Parathyroid adenoma (tissue), 2 donors: ENCODE data around the gene ALG12.

ENCODE experiments used
- H2AFZ ChIP-seq: fragments of 300-600 bp; sonication (generic); one replicate; pipeline ENCODE4 v1.7.0; 2017; ENCODE audit warnings: antibody characterized with exemption, mild to moderate bottlenecking
- H3K27ac ChIP-seq: fragments of 300-600 bp; sonication (generic); one replicate; pipeline ENCODE4 v1.7.0; 2017
- H3K27me3 ChIP-seq: fragments of 300-600 bp; sonication (generic); one replicate; pipeline ENCODE4 v1.7.0; 2017; ENCODE audit warnings: low read length; ENCODE audit not compliant: control insufficient read depth, insufficient read depth
- H3K36me3 ChIP-seq: fragments of 300-600 bp; sonication (generic); one replicate; pipeline ENCODE4 v1.7.0; 2017; ENCODE audit warnings: low read length; ENCODE audit not compliant: control insufficient read depth, insufficient read depth
- H3K4me1 ChIP-seq: fragments of 300-600 bp; sonication (generic); one replicate; pipeline ENCODE4 v1.7.0; 2017; ENCODE audit warnings: control low read depth
- H3K4me2 ChIP-seq: fragments of 300-600 bp; sonication (generic); one replicate; pipeline ENCODE4 v1.7.0; 2017; ENCODE audit warnings: low read length
- H3K4me3 ChIP-seq: fragments of 300-600 bp; sonication (generic); one replicate; pipeline ENCODE4 v1.7.0; 2017; ENCODE audit warnings: low read depth, low read length
- H3K79me2 ChIP-seq: fragments of 300-600 bp; sonication (generic); one replicate; pipeline ENCODE4 v1.7.0; 2017; ENCODE audit warnings: control low read depth
- H3K9ac ChIP-seq: fragments of 300-600 bp; sonication (generic); one replicate; pipeline ENCODE4 v1.7.0; 2017; ENCODE audit warnings: mild to moderate bottlenecking
- H3K9me3 ChIP-seq: fragments of 300-600 bp; sonication (generic); one replicate; pipeline ENCODE4 v1.7.0; 2017; ENCODE audit warnings: low read length; ENCODE audit not compliant: control insufficient read depth
- CTCF ChIP-seq: fragments of 300-600 bp; sonication (generic); IDR thresholded peaks from one replicate; pipeline ENCODE4 v1.7.0; 2017; ENCODE audit warnings: antibody characterized with exemption, mild to moderate bottlenecking
- donor health status: primary hyperparathyroidism.

Gene ALG12

GRCh38 chr22:49871482-49871881 lies 46.8 kb downstream of the ALG12 start:
- H3K9ac ChIP-seq, result no peak overlapping the region
- no peaks in the 10 kb centered on the region for H3K9me3 ChIP-seq
- H3K36me3 ChIP-seq, result no peaks in the 10 kb centered on the region
- TF ChIP-seq CTCF, result no peak
- no peak overlapping the region for H3K4me3 ChIP-seq
- no peak overlapping the region for H3K27ac ChIP-seq
- no peak overlapping the region for H2AFZ ChIP-seq
- H3K79me2 ChIP-seq, result peaks cover 10% of the 10 kb centered on the region
- no peak overlapping the region for H3K4me2 ChIP-seq
- no peaks in the 10 kb centered on the region for H3K27me3 ChIP-seq
- H3K4me1 ChIP-seq, result no peaks in the 10 kb centered on the region

GRCh38 chr22:49869845-49870712 lies 48.2 kb downstream of the ALG12 start:
- no peak overlapping the region for H3K9ac ChIP-seq
- no peaks in the 10 kb centered on the region for H3K36me3 ChIP-seq
- no peak overlapping the region for H3K27ac ChIP-seq
- no peak for TF ChIP-seq CTCF
- H3K4me2 ChIP-seq, result no peak overlapping the region
- H3K4me3 ChIP-seq, result no peak overlapping the region
- H2AFZ ChIP-seq, result no peak overlapping the region
- no peaks in the 10 kb centered on the region for H3K27me3 ChIP-seq
- no peaks in the 10 kb centered on the region for H3K9me3 ChIP-seq
- H3K79me2 ChIP-seq, result peaks cover 10% of the 10 kb centered on the region
- no peaks in the 10 kb centered on the region for H3K4me1 ChIP-seq

- Histone ChIP-seq H3K27me3 (no peaks in the 10 kb centered on the region), H3K79me2 (peaks cover 10% of the 10 kb centered on the region), H3K9ac (no peak overlapping the region), H3K9me3 (no peaks in the 10 kb centered on the region), H3K4me1 (no peaks in the 10 kb centered on the region), H3K36me3 (no peaks in the 10 kb centered on the region), H3K4me2 (no peak overlapping the region), H3K27ac (no peak overlapping the region), H2AFZ (no peak overlapping the region), H3K4me3 (no peak overlapping the region)
- no peak for TF ChIP-seq CTCF
Measured at GRCh38 chr22:49869086-49869830, 49.0 kb downstream of the ALG12 start.

GRCh38 chr22:49867303-49868265 lies 50.7 kb downstream of the ALG12 start:
- Histone ChIP-seq H3K27me3 (no peaks in the 10 kb centered on the region), H3K79me2 (peaks cover 10% of the 10 kb centered on the region), H3K9me3 (no peaks in the 10 kb centered on the region), H3K27ac (no peak overlapping the region), H2AFZ (no peak overlapping the region), H3K36me3 (no peaks in the 10 kb centered on the region), H3K4me1 (no peaks in the 10 kb centered on the region), H3K4me2 (no peak overlapping the region), H3K4me3 (no peak overlapping the region), H3K9ac (no peak overlapping the region)
- no peak for TF ChIP-seq CTCF
